ENCODE results near the gene TSPAN5.
"Not testable (repeated sequence)": the region's sequence is repeated elsewhere in the genome, so short reads cannot be mapped to it uniquely, and the experiment has no call there.

Gene TSPAN5

GRCh38 chr4:98466868-98467599, 191.4 kb downstream of the TSPAN5 start:
- FAIRE-seq (no peak), DNase-seq (ENCODE audit: low spot score) (no peak)

GRCh38 chr4:98462487-98462886, 195.9 kb downstream of the TSPAN5 start:
- DNase-seq (ENCODE audit: low spot score), result no peak
- FAIRE-seq, result no peak

- DNase-seq (ENCODE audit: low spot score); FAIRE-seq: not testable (repeated sequence)
Observed at GRCh38 chr4:98461121-98461865, 197.1 kb downstream of the TSPAN5 start.

GRCh38 chr4:98457422-98457821, 201.0 kb downstream of the TSPAN5 start:
- FAIRE-seq; DNase-seq (ENCODE audit: low spot score): not testable (repeated sequence)

- no peak for FAIRE-seq
- DNase-seq (ENCODE audit: low spot score), result no peak
Observed at GRCh38 chr4:98452091-98452490, 206.3 kb downstream of the TSPAN5 start.

- FAIRE-seq (no peak), DNase-seq (ENCODE audit: low spot score) (no peak)
Observed at GRCh38 chr4:98448908-98449307, 209.5 kb downstream of the TSPAN5 start.

- no peak for FAIRE-seq
- DNase-seq (ENCODE audit: low spot score), result no peak
Observed at GRCh38 chr4:98447648-98448047, 210.8 kb downstream of the TSPAN5 start.

DNA sequence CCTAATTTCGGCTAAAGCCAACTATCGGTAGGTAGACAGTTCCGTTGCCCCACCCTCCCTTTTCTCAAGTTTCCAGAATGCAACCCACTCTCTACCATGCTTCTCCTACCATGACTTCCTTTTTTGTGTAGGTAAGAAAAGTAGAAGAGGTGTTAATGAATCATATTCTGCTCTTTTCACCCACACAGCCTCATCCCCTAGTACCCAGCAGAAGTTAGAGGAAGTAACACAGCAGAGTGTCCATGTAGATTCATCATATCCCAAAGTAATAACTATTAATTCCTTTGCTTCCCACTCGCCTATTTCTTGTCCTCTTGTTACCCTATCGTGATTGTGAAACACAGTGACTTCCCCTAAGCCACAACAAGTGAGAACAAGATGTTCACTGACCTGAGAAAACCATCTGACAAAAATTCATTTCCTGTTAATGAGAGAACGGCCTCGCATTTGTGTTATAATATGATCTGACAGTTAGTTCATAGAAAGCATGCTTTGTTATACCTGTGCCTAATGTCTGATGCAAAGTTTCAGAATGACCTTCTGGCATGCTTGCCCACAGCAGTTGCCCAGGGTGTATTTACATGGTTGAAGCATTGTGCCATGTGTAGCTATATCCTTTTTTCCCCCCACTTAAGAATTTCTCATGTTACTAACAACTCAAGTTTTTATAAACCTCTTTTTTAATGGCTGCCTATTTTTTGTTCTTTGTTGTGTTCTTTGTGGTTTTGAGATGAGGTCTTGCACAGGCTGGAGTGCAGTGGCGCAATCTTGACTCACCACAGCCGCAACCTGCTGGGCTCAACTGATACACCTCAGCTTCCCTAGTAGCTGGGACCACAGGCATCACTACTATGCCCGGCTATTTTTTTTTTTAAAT, 211.7 kb downstream of the TSPAN5 start:
- DNase-seq (ENCODE audit: low spot score) (peak; percentile 69), FAIRE-seq (peak; percentile 78)

- no peak for DNase-seq (ENCODE audit: low spot score)
- FAIRE-seq, result no peak
Observed at GRCh38 chr4:98444371-98444770, 214.0 kb downstream of the TSPAN5 start.

- FAIRE-seq, result no peak
Observed at GRCh38 chr4:98434816-98435215, 223.6 kb downstream of the TSPAN5 start.

GRCh38 chr4:98433691-98434090, 224.7 kb downstream of the TSPAN5 start:
- DNase-seq (ENCODE audit: low spot score), result no peak
- FAIRE-seq, result no peak

More at GRCh38 chr4:98434816-98435215, 223.6 kb downstream of the TSPAN5 start:
- DNase-seq (ENCODE audit: low spot score), result no peak

GRCh38 chr4:98430708-98431403, 227.6 kb downstream of the TSPAN5 start:
- FAIRE-seq (peak; percentile 95), DNase-seq (ENCODE audit: low spot score) (peak; percentile 85)

GRCh38 chr4:98423009-98423408, 235.4 kb downstream of the TSPAN5 start:
- FAIRE-seq (no peak), DNase-seq (ENCODE audit: low spot score) (no peak)

- FAIRE-seq (peak; percentile 94), DNase-seq (ENCODE audit: low spot score) (peak; percentile 88)
Observed at GRCh38 chr4:98421111-98421510, 237.3 kb downstream of the TSPAN5 start.
